Thyroid gland (tissue), 4 donors: ENCODE results near the gene IL24. TPM values are rescaled to one million over a fixed set of nuclear protein-coding genes. Genes with fewer than 3 reads are reported as not detected.

ENCODE experiments used
- DNase-seq, 2 donors: peaks; one replicate each; pipeline ENCODE4 v3.0.0-alpha.2; 2019
- H3K27ac ChIP-seq, 3 donors: fragments of 200-600 bp; sonication (generic); 1 replicate in 2 of 3; 2 replicates in 1 of 3; pipeline ENCODE4 v1.5.1; 2016 to 2019; ENCODE audit warnings: mild to moderate bottlenecking in 1 of 3, moderate library complexity in 1 of 3
- H3K27me3 ChIP-seq: fragments of 200-600 bp; sonication (generic); one replicate; pipeline ENCODE4 v1.5.1; 2019
- H3K36me3 ChIP-seq, 2 donors: fragments of 200-600 bp; sonication (generic); one replicate each; pipeline ENCODE4 v1.5.1; 2016 to 2019
- H3K4me1 ChIP-seq, 2 donors: fragments of 200-600 bp; sonication (generic); one replicate each; pipeline ENCODE4 v1.5.1; 2017 to 2019
- H3K4me3 ChIP-seq, 3 donors: fragments of 200-600 bp; sonication (generic); replicated peaks in 1 of 3; 1 replicate in 2 of 3; 2 replicates in 1 of 3; pipeline ENCODE4 v1.5.1; 2016; ENCODE audit warnings: mild to moderate bottlenecking in 1 of 3
- H3K9me3 ChIP-seq: fragments of 200-600 bp; sonication (generic); one replicate; pipeline ENCODE4 v1.5.1; 2017
- POLR2A ChIP-seq, 2 donors: fragments of 450-650 bp; IDR thresholded peaks; one replicate each; pipeline ENCODE4 v1.6.1; 2017; ENCODE audit warnings: antibody characterized with exemption in 2 of 2, mild to moderate bottlenecking in 2 of 2, moderate library complexity in 1 of 2
- WGBS, 2 donors: methylation state at CpG; one replicate each; pipeline ENCODE4 v1.1.5; 2017; 5-methylcytosine and 5-hydroxymethylcytosine counted together
- intact Hi-C: fragments of 100-400 bp; cut with DNase I; formaldehyde crosslinking; loops from one replicate; pipeline ENCODE4 v1.15.1; 2023
- total RNA-seq, 4 donors: library from RNA; depleted of rRNA; stranded (reverse); fragments of >200 nt; gene quantifications; one replicate each; pipeline ENCODE4 v1.2.3, GENCODE V29; 2016
- TF ChIP-seq, protein P1 (sequence below), 6 experiments: fragments of 200-600 bp in 3 of 6; fragments of 450-650 bp in 3 of 6; sonication (generic) in 3 of 6; IDR thresholded peaks; one replicate each; pipeline ENCODE4 v1.5.1; 2016 to 2019; ENCODE audit warnings: antibody characterized with exemption in 6 of 6, mild to moderate bottlenecking in 2 of 6, inconsistent platforms in 1 of 6, moderate library complexity in 1 of 6

The IL24 gene
- total RNA-seq, 4 donors from 2014 or later = not detected

DNA sequence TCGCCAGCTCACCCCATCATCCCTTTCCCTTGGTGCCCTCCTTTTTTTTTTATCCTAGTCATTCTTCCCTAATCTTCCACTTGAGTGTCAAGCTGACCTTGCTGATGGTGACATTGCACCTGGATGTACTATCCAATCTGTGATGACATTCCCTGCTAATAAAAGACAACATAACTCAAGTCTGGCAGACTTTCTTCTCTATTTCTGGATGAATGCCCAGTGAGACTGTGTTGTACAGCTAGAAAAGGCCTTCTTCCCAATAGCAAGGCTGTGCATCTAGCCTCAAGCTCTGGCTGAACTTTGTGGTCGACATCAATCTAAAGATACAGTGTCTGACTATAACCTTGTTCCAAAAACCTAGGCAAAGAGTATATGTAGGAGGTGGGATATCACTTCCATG lies 6.4 kb downstream of the IL24 start:
- no peaks in the 10 kb centered on the region for H3K27me3 ChIP-seq
- no peak for TF ChIP-seq POLR2A (IDR thresholded peaks at IDR 0.05)
- TF ChIP-seq, protein P1, sequence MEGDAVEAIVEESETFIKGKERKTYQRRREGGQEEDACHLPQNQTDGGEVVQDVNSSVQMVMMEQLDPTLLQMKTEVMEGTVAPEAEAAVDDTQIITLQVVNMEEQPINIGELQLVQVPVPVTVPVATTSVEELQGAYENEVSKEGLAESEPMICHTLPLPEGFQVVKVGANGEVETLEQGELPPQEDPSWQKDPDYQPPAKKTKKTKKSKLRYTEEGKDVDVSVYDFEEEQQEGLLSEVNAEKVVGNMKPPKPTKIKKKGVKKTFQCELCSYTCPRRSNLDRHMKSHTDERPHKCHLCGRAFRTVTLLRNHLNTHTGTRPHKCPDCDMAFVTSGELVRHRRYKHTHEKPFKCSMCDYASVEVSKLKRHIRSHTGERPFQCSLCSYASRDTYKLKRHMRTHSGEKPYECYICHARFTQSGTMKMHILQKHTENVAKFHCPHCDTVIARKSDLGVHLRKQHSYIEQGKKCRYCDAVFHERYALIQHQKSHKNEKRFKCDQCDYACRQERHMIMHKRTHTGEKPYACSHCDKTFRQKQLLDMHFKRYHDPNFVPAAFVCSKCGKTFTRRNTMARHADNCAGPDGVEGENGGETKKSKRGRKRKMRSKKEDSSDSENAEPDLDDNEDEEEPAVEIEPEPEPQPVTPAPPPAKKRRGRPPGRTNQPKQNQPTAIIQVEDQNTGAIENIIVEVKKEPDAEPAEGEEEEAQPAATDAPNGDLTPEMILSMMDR (IDR thresholded peaks at IDR 0.05) = no peak
- intact Hi-C loops = loop anchor here (10.0 kb wide), 1 partner anchor 99 kb away; no protein-coding TSS in a partner anchor

GRCh38 chr1:206904423-206905142 lies 7.3 kb downstream of the IL24 start:
- WGBS, 2 donors = 89 to 91% methylated on average over 10 of the region's 10 CpGs

More for the DNA sequence above, 6.4 kb downstream of the IL24 start:
- Histone ChIP-seq H3K36me3 (no peaks in the 10 kb centered on the region), H3K27ac (no peak overlapping the region), H3K4me1 (peaks cover 2 to 14% of the 10 kb centered on the region in 2 donors), H3K4me3 (no peak overlapping the region), H3K9me3 (no peaks in the 10 kb centered on the region)
- WGBS, 2 donors = 80 to 90% methylated on average over 2 of the region's 2 CpGs
- DNase-seq = no peak

GRCh38 chr1:206905295-206906164 lies 8.3 kb downstream of the IL24 start:
- H3K4me1 ChIP-seq = peaks cover 5 to 25% of the 10 kb centered on the region in 2 donors
- H3K36me3 ChIP-seq = no peaks in the 10 kb centered on the region
- no peak for TF ChIP-seq POLR2A (IDR thresholded peaks at IDR 0.05)
- TF ChIP-seq, protein P1 (IDR thresholded peaks at IDR 0.05) = no peak
- no peaks in the 10 kb centered on the region for H3K9me3 ChIP-seq
- intact Hi-C loops = loop anchor here (10.0 kb wide), 1 partner anchor 101 kb away; no protein-coding TSS in a partner anchor
- no peak overlapping the region for H3K4me3 ChIP-seq
- DNase-seq = no peak
- H3K27ac ChIP-seq = no peak overlapping the region
- 81 to 83% methylated on average over 4 of the region's 4 CpGs for WGBS, 2 donors
- H3K27me3 ChIP-seq = no peaks in the 10 kb centered on the region

More at GRCh38 chr1:206904423-206905142, 7.3 kb downstream of the IL24 start:
- Histone ChIP-seq H3K27me3 (no peaks in the 10 kb centered on the region), H3K4me1 (peaks cover 5 to 16% of the 10 kb centered on the region in 2 donors), H3K27ac (no peak overlapping the region), H3K4me3 (no peak overlapping the region), H3K9me3 (no peaks in the 10 kb centered on the region), H3K36me3 (no peaks in the 10 kb centered on the region)
- DNase-seq = no peak
- intact Hi-C loops = loop anchor here (10.0 kb wide), 1 partner anchor 100 kb away; no protein-coding TSS in a partner anchor
- no peak for TF ChIP-seq POLR2A (IDR thresholded peaks at IDR 0.05)
- TF ChIP-seq, protein P1 (IDR thresholded peaks at IDR 0.05) = no peak

GRCh38 chr1:206907304-206907991 lies 10.2 kb downstream of the IL24 start:
- WGBS, 2 donors = 85 to 87% methylated on average over 21 to 23 of the region's 23 CpGs
- H3K4me1 ChIP-seq = peaks cover 5 to 30% of the 10 kb centered on the region in 2 donors
- no peaks in the 10 kb centered on the region for H3K9me3 ChIP-seq
- H3K36me3 ChIP-seq = no peaks in the 10 kb centered on the region
- no peak overlapping the region for H3K27ac ChIP-seq
- no peaks in the 10 kb centered on the region for H3K27me3 ChIP-seq
- DNase-seq = no peak
- TF ChIP-seq POLR2A (IDR thresholded peaks at IDR 0.05) = no peak
- TF ChIP-seq, protein P1 (IDR thresholded peaks at IDR 0.05) = no peak
- no peak overlapping the region for H3K4me3 ChIP-seq
- intact Hi-C loops = loop anchor here (10.0 kb wide), 1 partner anchor 103 kb away; no protein-coding TSS in a partner anchor
